Skeletal muscle cell (primary cell): ENCODE data around the gene SEC23A.
A peak's percentile ranks its signal among the peaks of the same experiment; 100 is the strongest.
"Not testable (repeated sequence)": the region's sequence is repeated elsewhere in the genome, so short reads cannot be mapped to it uniquely, and the experiment has no call there.

Experiments used
- DNase-seq: peaks from one replicate; pipeline ENCODE4 v3.0.0-alpha.2; 2010; ENCODE audit warnings: low read depth
- H3K4me3 ChIP-seq: 2 replicates; pipeline ENCODE4 v1.5.1; 2011; ENCODE audit warnings: low read depth, mild to moderate bottlenecking, control low read depth, low read length, moderate library complexity

The SEC23A gene

GRCh38 chr14:39102969-39103957 is at the start of gene SEC23A:
TSS of gene SEC23A (minus strand) at chr14:39103235. CDS start at chr14:39096118, 7,117 bp downstream.
- DNase-seq: peak; percentile 76
- H3K4me3 ChIP-seq: peak within 1 kb of the TSS; percentile 86

GRCh38 chr14:39145266-39145966 is 42.4 kb upstream of the SEC23A start:
- no peak overlapping the region for H3K4me3 ChIP-seq
- no peak for DNase-seq

- not testable (repeated sequence) for DNase-seq, H3K4me3 ChIP-seq
These were observed 40.2 kb upstream of the SEC23A start for GRCh38 chr14:39143226-39143625.

- H3K4me3 ChIP-seq, DNase-seq: not testable (repeated sequence)
These were observed 38.6 kb upstream of the SEC23A start for GRCh38 chr14:39141623-39142022.

- DNase-seq: no peak
- no peak overlapping the region for H3K4me3 ChIP-seq
These were observed 37.1 kb upstream of the SEC23A start for GRCh38 chr14:39140170-39140569.

- DNase-seq: no peak
- no peak overlapping the region for H3K4me3 ChIP-seq
These were observed 35.4 kb upstream of the SEC23A start for GRCh38 chr14:39138440-39138839.

GRCh38 chr14:39137835-39138234 is 34.8 kb upstream of the SEC23A start:
- H3K4me3 ChIP-seq, DNase-seq: not testable (repeated sequence)

- no peak for DNase-seq
These were observed 19.5 kb upstream of the SEC23A start for GRCh38 chr14:39122330-39123138.

GRCh38 chr14:39114073-39114838 is 11.2 kb upstream of the SEC23A start, which contains the start of gene GEMIN2:
TSS of gene GEMIN2 (plus strand) at chr14:39114323. CDS start at chr14:39114339, 16 bp downstream.
- peak; percentile 76 for DNase-seq
- peak within 1 kb of the TSS; percentile 73 for H3K4me3 ChIP-seq

More at GRCh38 chr14:39122330-39123138, 19.5 kb upstream of the SEC23A start:
- H3K4me3 ChIP-seq: no peak overlapping the region

- H3K4me3 ChIP-seq: peak overlapping the region; percentile 73
- no peak for DNase-seq
These were observed 10.6 kb upstream of the SEC23A start for GRCh38 chr14:39113685-39114072.

- no peak for DNase-seq
- H3K4me3 ChIP-seq: no peak overlapping the region
These were observed 7.1 kb upstream of the SEC23A start for GRCh38 chr14:39109893-39110715.

- DNase-seq: no peak
- no peak overlapping the region for H3K4me3 ChIP-seq
These were observed 5.8 kb upstream of the SEC23A start for GRCh38 chr14:39108791-39109190.

- no peak overlapping the region for H3K4me3 ChIP-seq
- DNase-seq: no peak
These were observed 4.6 kb upstream of the SEC23A start for GRCh38 chr14:39107591-39107996.

- DNase-seq: not testable (repeated sequence)
- H3K4me3 ChIP-seq: peak overlapping the region; percentile 86
These were observed 1.2 kb upstream of the SEC23A start for GRCh38 chr14:39104078-39104801.

- H3K4me3 ChIP-seq: peak overlapping the region; percentile 86
- DNase-seq: no peak
These were observed 618 bp downstream of the SEC23A start for GRCh38 chr14:39102265-39102968.

- no peak overlapping the region for H3K4me3 ChIP-seq
- no peak for DNase-seq
These were observed 3.3 kb downstream of the SEC23A start for GRCh38 chr14:39099748-39100147.

GRCh38 chr14:39099215-39099614 is 3.8 kb downstream of the SEC23A start:
- not testable (repeated sequence) for H3K4me3 ChIP-seq

More at GRCh38 chr14:39099215-39099614, 3.8 kb downstream of the SEC23A start:
- not testable (repeated sequence) for DNase-seq
